Endometrium (tissue), 2 donors: ENCODE data around the gene UBL4A.

Experiments used
- FAIRE-seq: peaks from 2 replicates; lab custom pipeline; 2012; peaks lifted over from hg19 to GRCh38; lab: Jason Lieb, UNC
- donor health status: control.
- donor health status: control.

The UBL4A gene

DNA sequence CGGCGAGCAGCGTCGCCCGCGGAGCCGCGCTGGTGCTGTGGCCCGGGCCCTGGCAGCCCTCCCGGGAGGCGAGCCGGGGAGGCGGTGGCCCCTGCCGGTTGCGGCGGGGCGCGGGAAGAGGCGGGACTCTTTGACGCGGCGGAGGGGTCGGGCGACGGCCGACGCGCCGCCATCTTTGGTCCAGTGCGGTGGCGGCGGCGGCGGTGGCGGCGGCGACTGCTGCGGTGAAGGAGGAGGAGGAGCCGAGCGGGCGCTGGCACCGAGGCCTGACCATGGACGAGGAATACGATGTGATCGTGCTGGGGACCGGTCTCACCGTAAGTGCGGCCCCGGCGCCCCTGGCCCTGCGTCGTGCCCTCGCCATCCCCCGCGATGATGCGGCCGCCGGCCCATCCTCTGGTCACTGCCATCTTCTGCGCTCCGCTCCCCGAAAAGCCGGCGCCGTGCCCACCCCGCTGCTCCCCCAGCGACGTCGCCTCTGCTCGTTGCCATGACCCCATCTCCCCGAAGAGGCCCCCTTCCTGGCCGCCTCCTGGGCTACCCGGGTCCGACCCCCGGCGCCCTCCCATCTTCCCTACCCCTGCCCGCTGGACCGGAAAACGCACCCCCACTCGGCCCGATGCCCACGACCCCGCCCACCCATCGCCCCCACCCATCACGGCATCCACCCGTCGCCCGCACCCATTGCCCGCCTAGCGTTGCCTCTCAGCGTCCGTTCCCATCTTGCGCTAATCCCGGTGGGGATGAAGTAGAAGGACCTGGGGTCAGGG lies 49.2 kb downstream of the UBL4A start, which contains the start of gene GDI1:
Gene GDI1 (plus strand): TSS at position 172 of the 770 bp plus-strand sequence. CDS start 101 bp downstream, at position 273.
- no peak for FAIRE-seq

DNA sequence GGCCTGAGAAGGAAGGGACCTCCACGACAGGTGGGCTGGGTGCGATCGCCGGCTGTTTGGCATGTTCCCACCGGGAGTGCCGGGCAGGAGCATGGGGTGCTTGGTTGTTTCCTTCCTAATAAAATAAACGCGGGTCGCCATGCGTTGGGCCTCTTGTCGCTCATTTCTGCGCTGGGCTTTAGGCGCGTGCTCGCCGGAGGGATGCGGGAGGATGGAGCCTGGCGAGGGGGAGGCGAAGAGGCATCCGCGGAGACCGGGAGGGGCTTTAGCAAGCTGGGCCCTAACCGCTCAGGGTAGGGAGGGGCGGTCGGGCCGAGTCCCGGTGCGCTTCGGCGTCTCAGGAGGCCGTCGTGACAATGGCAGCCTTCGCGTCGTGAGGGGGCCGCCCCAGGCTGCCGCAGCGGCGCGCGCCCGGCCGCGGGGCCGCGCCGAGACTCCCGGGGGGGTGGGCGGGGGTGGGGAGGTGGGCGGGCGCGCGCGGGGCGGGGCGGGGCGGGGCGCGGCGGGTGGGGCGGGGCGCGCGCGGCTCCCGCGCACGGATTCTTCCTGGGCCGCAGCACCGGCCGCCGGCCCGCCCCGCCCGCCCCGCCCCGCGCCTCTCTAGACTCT lies 49.9 kb downstream of the UBL4A start:
- no peak for FAIRE-seq

DNA sequence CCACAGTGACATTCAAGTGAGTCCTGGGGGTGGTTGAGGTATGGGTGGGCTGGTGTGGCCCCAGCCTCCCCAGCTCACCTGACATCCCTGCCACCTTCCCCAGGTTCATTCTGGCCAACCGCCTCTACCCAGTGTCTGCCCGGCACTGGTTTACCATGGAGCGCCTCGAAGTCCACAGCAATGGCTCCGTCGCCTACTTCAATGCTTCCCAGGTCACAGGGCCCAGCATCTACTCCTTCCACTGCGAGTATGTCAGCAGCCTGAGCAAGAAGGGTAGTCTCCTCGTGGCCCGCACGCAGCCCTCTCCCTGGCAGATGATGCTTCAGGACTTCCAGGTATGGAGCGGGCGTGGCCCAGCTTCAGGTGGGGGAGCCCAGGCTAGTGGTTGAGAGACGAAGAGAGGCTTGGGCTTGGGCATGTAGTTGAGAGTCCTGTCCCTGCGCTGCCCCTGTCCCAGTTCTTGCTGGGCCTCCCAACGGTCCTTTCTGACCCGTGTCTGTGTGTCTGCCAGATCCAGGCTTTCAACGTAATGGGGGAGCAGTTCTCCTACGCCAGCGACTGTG lies 51.2 kb downstream of the UBL4A start:
- no peak for FAIRE-seq

DNA sequence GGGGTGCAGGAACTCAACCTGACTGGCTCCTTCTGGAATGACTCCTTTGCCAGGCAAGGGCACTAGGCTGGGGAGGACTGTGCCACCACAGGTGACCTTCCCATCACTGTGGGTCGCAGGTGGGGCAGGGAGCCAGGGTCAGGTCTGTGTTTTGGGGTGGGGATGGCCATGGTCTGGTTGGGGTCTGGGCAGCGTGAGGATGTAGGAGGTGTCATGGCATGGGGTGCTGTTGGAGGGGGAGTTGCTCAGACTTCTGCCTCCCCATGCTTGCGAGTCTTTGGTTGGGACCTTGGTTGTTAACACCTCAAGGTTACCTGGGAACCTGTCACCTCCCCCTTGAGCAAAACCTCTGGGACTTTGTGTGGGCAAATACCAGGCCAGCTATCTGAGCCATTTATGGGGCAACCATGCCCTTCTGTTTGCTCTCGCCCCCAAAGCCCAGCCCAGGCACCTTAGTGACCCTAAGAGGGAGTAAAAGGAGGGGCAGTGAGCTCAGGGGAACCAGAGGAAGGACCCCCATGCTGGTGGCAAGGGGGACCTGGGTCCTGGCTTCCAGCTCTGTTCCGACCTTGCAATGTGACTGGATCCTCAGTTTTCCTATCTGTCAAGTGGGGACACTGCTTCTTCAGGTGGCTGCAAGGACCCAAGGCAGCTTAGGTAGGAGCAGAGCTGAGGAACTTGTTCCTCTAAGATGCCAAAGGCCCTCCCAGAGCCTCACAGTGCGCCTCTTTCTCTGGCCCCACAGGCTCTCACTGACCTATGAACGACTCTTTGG lies 51.8 kb downstream of the UBL4A start:
- FAIRE-seq = no peak
